GM12801 (cell line): ENCODE data around the gene ZNF599.

Source experiments
- CTCF ChIP-seq: IDR thresholded peaks from one replicate; pipeline ENCODE4 v1.5.1; 2011; ENCODE audit warnings: control low read depth; ENCODE audit not compliant: insufficient read length; ENCODE audit errors: extremely low read depth

ZNF599 gene

GRCh38 chr19:34794066-34794960 is 21.3 kb upstream of the ZNF599 start:
- no peak for TF ChIP-seq CTCF

- no peak for TF ChIP-seq CTCF
These were observed 20.6 kb upstream of the ZNF599 start for GRCh38 chr19:34793565-34793964.

GRCh38 chr19:34788074-34788473 is 15.1 kb upstream of the ZNF599 start:
- no peak for TF ChIP-seq CTCF

- TF ChIP-seq CTCF = no peak
These were observed 14.2 kb upstream of the ZNF599 start for GRCh38 chr19:34787059-34787824.

- no peak for TF ChIP-seq CTCF
These were observed 13.2 kb upstream of the ZNF599 start for GRCh38 chr19:34786236-34786635.

- TF ChIP-seq CTCF = no peak
These were observed 6.6 kb upstream of the ZNF599 start for GRCh38 chr19:34779652-34780051.

GRCh38 chr19:34778342-34778741 is 5.3 kb upstream of the ZNF599 start:
- no peak for TF ChIP-seq CTCF
